Choroid plexus epithelial cell (primary cell): ENCODE results near the gene KRT3.

ENCODE experiments used
- DNase-seq: peaks from one replicate; pipeline ENCODE4 v3.0.0-alpha.2; 2010; ENCODE audit warnings: low read depth
- H3K4me3 ChIP-seq: 2 replicates; pipeline ENCODE4 v1.5.1; 2011; ENCODE audit warnings: low read depth, mild to moderate bottlenecking, control low read depth, low read length, moderate library complexity
- TF ChIP-seq, protein P1 (sequence below): conservative IDR thresholded peaks from 2 replicates; pipeline ENCODE4 v1.5.1; 2011; ENCODE audit warnings: low read depth, mild to moderate bottlenecking, control low read depth, inconsistent platforms, low read length, moderate library complexity

Gene KRT3

DNA sequence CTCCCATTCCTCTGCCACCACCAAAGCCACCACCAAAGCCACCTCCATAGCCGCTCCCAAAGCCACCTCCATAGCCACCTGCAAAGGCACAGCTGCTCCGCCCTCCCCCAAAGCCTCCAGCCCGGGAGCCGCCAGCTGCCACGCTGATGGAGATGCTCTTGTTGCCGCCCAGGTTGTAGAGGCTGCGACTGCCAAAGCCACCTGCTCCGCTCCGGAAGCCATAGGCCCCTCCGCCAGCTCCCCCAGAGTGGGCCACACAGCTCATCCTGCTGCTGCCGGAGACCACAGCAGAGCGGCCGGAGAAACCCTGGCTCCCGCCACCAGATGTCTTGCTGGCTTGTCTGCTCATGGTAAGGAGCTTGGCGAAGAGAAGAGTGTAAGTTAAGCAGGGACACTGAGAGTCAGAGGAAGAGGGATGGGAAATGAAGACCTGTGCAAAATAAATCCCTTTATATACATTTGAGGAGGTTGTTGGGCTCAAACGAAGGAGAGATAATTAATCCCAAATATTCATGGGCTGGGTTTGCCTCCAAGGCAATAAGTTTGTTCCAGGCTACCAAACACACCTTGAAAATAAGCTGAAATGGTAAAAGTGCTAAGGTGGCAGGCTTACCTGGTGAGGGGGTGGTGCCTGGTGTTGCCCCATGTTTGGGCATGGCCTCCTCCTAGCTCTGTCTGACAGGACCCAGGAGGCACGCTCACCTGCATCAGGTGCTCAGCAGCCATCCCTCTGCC, at the start of gene KRT3:
TSS of gene KRT3 (minus strand) at position 424 of the 735 bp plus-strand sequence. CDS start at position 349, 75 bp downstream.
- no peak for DNase-seq
- no peak within 1 kb of the TSS for H3K4me3 ChIP-seq
- TF ChIP-seq, protein P1, sequence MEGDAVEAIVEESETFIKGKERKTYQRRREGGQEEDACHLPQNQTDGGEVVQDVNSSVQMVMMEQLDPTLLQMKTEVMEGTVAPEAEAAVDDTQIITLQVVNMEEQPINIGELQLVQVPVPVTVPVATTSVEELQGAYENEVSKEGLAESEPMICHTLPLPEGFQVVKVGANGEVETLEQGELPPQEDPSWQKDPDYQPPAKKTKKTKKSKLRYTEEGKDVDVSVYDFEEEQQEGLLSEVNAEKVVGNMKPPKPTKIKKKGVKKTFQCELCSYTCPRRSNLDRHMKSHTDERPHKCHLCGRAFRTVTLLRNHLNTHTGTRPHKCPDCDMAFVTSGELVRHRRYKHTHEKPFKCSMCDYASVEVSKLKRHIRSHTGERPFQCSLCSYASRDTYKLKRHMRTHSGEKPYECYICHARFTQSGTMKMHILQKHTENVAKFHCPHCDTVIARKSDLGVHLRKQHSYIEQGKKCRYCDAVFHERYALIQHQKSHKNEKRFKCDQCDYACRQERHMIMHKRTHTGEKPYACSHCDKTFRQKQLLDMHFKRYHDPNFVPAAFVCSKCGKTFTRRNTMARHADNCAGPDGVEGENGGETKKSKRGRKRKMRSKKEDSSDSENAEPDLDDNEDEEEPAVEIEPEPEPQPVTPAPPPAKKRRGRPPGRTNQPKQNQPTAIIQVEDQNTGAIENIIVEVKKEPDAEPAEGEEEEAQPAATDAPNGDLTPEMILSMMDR: no peak

GRCh38 chr12:52844386-52844785, 48.5 kb upstream of the KRT3 start:
- no peak overlapping the region for H3K4me3 ChIP-seq
- no peak for DNase-seq

DNA sequence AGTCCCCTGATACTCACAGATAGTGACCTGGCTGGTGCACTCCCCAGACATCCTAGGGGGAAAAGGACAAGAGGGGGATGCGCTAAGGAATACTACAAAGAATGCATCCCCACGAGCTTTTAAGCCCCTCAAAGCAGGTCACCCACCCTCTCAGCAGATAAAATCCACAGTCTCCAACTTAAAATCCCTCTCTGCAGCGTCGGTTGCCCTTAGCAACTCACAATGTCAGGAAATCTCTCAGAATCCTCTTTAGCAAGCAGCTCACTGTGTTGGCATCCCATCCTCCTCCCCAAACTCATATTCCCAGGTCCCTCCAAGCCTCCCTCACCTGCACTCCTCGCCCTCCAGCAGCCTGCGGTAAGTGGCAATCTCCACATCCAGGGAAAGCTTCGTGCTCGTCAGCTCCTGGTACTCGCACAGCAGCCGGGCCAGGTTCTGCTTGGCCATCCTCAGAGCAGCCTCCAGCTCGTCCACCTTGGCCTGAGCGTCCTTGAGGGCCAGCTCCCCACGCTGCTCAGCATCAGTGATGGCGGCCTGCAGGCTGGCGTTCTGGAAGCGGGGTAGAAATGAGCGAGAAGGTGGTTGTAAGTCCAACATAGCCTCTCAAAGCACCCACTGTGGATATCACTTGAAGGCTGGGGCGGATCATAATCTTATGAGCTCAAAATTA, 43.7 kb upstream of the KRT3 start:
- TF ChIP-seq, protein P1: no peak
- DNase-seq: no peak
- H3K4me3 ChIP-seq: no peak overlapping the region

More at GRCh38 chr12:52844386-52844785, 48.5 kb upstream of the KRT3 start:
- TF ChIP-seq, protein P1: no peak

GRCh38 chr12:52838609-52839435, 42.9 kb upstream of the KRT3 start:
- no peak for DNase-seq
- H3K4me3 ChIP-seq: no peak overlapping the region
- TF ChIP-seq, protein P1: no peak

GRCh38 chr12:52837781-52838608, 42.1 kb upstream of the KRT3 start:
- no peak overlapping the region for H3K4me3 ChIP-seq
- peak; percentile 41 for DNase-seq
- TF ChIP-seq, protein P1: peak; percentile 12

DNA sequence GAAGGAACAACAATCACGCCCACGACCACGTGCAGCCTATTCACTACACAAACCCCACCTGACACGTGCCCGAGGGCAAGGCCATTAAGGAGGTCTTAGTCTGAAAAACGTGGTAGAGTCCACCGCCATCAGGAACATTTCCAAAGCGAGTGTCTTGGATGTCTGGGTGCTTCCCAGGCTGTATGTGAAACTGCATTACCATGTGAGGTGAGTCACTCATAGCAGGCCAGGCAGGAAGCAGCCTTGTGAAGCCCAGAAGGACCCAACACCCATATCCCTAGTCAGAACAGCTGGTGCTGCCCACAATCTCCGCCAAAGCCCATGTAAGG, 41.5 kb upstream of the KRT3 start:
- TF ChIP-seq, protein P1: no peak
- no peak overlapping the region for H3K4me3 ChIP-seq
- peak; percentile 89 for DNase-seq
